ENCODE results near the gene RNF181.

- TF ChIP-seq, protein P1, sequence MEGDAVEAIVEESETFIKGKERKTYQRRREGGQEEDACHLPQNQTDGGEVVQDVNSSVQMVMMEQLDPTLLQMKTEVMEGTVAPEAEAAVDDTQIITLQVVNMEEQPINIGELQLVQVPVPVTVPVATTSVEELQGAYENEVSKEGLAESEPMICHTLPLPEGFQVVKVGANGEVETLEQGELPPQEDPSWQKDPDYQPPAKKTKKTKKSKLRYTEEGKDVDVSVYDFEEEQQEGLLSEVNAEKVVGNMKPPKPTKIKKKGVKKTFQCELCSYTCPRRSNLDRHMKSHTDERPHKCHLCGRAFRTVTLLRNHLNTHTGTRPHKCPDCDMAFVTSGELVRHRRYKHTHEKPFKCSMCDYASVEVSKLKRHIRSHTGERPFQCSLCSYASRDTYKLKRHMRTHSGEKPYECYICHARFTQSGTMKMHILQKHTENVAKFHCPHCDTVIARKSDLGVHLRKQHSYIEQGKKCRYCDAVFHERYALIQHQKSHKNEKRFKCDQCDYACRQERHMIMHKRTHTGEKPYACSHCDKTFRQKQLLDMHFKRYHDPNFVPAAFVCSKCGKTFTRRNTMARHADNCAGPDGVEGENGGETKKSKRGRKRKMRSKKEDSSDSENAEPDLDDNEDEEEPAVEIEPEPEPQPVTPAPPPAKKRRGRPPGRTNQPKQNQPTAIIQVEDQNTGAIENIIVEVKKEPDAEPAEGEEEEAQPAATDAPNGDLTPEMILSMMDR (IDR thresholded peaks at IDR 0.05; ENCODE audit: low read depth, low read length), result no peak
- TF ChIP-seq POLR2A (IDR thresholded peaks at IDR 0.05; ENCODE audit: extremely low read depth, insufficient read length), result no peak
- TF ChIP-seq MYC (IDR thresholded peaks at IDR 0.05; ENCODE audit: low read depth, low read length), result no peak
- TF ChIP-seq MAX (IDR thresholded peaks at IDR 0.05; ENCODE audit: low read depth, low read length), result no peak
These were observed 28.4 kb downstream of the RNF181 start for GRCh38 chr2:85623991-85624390.

Measured in NB4 (cell line).